ENCODE measurements around the gene E2F2. TPM values are rescaled to one million over a fixed set of nuclear protein-coding genes. Genes with fewer than 3 reads are reported as not detected.

The E2F2 gene
- total RNA-seq, 1 donor from 2014 or later, result 23.5 TPM

DNA sequence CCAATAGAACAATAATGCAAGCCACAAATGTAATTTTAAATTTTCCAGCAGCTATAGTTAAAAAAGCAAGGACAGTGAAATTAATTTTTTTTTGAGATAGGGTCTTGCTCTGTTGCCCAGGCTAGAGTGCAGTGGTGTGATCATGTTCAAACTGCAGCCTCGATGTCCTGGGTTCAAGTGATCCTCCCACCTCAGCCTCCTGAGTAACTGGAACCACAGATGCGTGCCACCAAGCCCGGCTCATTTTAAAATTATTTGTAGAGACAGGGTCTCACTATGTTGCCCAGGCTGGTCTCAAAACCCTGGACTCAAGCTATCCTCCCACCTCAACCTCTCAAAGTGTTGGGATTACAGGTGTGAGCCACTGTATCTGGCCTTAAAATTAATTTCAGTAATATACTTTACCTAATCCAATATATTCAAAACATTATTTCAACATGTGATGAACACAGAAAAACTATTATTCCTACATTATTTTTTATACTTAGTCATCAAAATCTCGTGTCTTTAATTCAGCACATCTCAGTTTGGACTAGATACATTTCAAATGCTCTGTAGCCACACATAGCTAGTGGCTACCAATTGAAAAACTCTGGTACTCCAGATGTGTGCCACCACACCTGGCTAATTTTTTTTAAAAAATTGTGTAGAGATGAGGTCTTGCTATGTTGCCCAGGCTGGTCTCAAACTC is 39.1 kb upstream of the E2F2 start:
- DNase-seq (ENCODE audit: low read depth, low spot score), result no peak
- Mint-ChIP-seq H3K4me1 (peaks cover 59% of the 10 kb centered on the region), H3K36me3 (ENCODE audit: low read depth) (no peaks in the 10 kb centered on the region), H3K9me3 (no peaks in the 10 kb centered on the region), H3K4me3 (peak overlapping the region; percentile 88), H3K27me3 (ENCODE audit: low read depth) (no peaks in the 10 kb centered on the region), H3K27ac (ENCODE audit: unreplicated experiment) (no peak overlapping the region)
- TF ChIP-seq, protein P1, sequence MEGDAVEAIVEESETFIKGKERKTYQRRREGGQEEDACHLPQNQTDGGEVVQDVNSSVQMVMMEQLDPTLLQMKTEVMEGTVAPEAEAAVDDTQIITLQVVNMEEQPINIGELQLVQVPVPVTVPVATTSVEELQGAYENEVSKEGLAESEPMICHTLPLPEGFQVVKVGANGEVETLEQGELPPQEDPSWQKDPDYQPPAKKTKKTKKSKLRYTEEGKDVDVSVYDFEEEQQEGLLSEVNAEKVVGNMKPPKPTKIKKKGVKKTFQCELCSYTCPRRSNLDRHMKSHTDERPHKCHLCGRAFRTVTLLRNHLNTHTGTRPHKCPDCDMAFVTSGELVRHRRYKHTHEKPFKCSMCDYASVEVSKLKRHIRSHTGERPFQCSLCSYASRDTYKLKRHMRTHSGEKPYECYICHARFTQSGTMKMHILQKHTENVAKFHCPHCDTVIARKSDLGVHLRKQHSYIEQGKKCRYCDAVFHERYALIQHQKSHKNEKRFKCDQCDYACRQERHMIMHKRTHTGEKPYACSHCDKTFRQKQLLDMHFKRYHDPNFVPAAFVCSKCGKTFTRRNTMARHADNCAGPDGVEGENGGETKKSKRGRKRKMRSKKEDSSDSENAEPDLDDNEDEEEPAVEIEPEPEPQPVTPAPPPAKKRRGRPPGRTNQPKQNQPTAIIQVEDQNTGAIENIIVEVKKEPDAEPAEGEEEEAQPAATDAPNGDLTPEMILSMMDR (conservative IDR thresholded peaks at IDR 0.05), result no peak

DNA sequence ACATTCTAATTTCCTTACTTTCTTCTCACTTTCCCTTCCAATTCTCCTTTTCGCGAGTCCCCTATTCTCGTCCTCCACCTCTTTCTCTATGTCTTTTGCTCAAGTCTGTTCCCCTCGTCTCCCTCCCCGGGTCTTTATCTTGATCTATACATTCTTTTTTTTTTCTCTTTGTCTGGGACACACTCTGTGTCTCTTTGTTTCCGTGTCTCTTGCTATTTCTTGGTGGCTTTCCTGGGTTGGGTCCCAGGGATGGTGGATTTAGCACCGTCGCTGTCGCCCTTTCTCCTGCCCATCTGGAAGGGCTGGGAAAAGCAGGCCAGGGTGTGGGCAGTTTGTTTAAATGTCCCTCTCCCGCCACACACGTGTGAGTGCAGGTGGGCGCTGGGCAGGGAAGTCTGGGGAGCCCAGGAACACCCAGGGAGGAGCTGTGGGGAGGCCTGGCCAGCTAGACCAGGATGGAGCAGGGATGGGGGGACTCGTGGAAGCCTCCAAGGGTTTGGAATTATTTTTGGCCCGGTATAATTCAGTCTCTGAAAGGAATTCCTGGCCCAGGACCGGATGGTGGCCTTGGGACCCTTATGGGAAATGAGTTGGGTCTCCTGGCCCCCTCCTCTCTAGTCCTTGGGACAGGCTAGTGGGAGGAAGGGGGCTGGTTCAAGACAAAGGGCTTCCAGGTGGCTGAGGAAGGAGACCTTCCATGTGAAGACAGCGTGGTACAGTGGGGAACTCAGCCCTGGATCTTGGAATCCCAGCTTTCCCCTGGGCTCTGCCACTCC is 37.8 kb upstream of the E2F2 start:
- H3K4me3 Mint-ChIP-seq, result peak overlapping the region; percentile 88
- H3K27ac Mint-ChIP-seq (ENCODE audit: unreplicated experiment), result peak overlapping the region; percentile 97
- H3K4me1 Mint-ChIP-seq, result peaks cover 61% of the 10 kb centered on the region
- H3K9me3 Mint-ChIP-seq, result no peaks in the 10 kb centered on the region
- no peak for DNase-seq (ENCODE audit: low read depth, low spot score)
- H3K36me3 Mint-ChIP-seq (ENCODE audit: low read depth), result no peaks in the 10 kb centered on the region
- no peaks in the 10 kb centered on the region for H3K27me3 Mint-ChIP-seq (ENCODE audit: low read depth)
- TF ChIP-seq, protein P1 (conservative IDR thresholded peaks at IDR 0.05), result no peak

DNA sequence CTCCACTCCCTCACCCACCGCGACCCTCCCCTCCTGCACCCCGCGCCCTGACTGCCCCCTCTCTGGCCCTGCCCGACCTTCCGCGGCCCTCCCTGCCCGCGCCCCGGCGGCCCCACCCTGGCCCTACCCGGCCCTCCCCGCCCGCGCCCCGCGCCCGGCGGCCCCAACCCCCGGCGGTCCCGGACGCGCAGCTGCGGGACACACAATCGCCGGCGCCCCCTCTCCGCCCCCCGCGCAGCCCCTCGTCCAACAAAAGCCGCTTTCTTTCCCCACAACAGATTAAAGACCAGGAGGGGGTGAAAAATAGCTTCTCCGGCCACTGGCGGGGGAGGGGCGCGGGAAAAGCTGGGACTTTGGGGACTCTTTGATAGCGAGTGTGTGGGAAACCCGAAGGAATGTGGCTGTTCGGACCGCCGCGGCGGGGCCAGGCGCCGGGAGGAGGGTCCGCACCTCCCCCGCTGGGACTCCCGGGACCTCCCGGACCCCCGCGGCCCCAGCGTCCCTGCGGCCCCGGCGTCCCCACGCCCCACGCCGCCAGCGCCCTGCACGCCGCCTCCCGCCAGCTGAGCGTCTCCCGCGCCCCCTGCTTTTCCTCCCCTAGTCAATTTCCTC is 37.1 kb upstream of the E2F2 start:
- H3K36me3 Mint-ChIP-seq (ENCODE audit: low read depth), result no peaks in the 10 kb centered on the region
- TF ChIP-seq, protein P1 (conservative IDR thresholded peaks at IDR 0.05), result no peak
- no peaks in the 10 kb centered on the region for H3K9me3 Mint-ChIP-seq
- H3K27me3 Mint-ChIP-seq (ENCODE audit: low read depth), result no peaks in the 10 kb centered on the region
- peak overlapping the region; percentile 97 for H3K27ac Mint-ChIP-seq (ENCODE audit: unreplicated experiment)
- DNase-seq (ENCODE audit: low read depth, low spot score), result peak; percentile 65
- H3K4me1 Mint-ChIP-seq, result peaks cover 66% of the 10 kb centered on the region
- peak overlapping the region; percentile 89 for H3K4me3 Mint-ChIP-seq

GRCh38 chr1:23567629-23567995 is 36.6 kb upstream of the E2F2 start:
- H3K4me3 Mint-ChIP-seq, result peak overlapping the region; percentile 89
- no peaks in the 10 kb centered on the region for H3K36me3 Mint-ChIP-seq (ENCODE audit: low read depth)
- peaks cover 66% of the 10 kb centered on the region for H3K4me1 Mint-ChIP-seq
- no peak for DNase-seq (ENCODE audit: low read depth, low spot score)
- TF ChIP-seq, protein P1 (conservative IDR thresholded peaks at IDR 0.05), result no peak
- H3K27me3 Mint-ChIP-seq (ENCODE audit: low read depth), result no peaks in the 10 kb centered on the region
- H3K27ac Mint-ChIP-seq (ENCODE audit: unreplicated experiment), result peak overlapping the region; percentile 94
- no peaks in the 10 kb centered on the region for H3K9me3 Mint-ChIP-seq

DNA sequence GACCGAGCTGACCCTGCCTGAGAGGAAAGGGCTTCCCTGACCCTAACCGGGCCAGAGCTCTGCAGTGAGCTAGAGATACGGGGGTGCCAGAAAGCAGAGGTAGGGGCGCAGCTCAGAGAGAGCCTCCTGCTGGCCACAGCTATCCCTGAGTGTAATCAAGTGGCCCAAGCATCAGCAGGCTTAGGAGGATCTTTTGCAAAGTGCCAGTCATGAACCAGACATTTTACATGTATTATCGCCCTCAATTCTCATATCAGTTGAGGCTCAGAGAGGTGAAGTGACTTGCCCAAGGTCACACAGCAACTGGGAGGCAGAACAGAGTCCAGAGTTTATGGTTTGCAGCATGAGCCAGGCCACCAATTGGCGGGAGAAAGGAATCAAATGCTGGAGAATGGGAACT is 35.3 kb upstream of the E2F2 start:
- DNase-seq (ENCODE audit: low read depth, low spot score), result no peak
- no peak overlapping the region for H3K27ac Mint-ChIP-seq (ENCODE audit: unreplicated experiment)
- TF ChIP-seq, protein P1 (conservative IDR thresholded peaks at IDR 0.05), result no peak
- no peaks in the 10 kb centered on the region for H3K36me3 Mint-ChIP-seq (ENCODE audit: low read depth)
- H3K4me1 Mint-ChIP-seq, result peaks cover 75% of the 10 kb centered on the region
- peaks cover 3% of the 10 kb centered on the region for H3K27me3 Mint-ChIP-seq (ENCODE audit: low read depth)
- H3K9me3 Mint-ChIP-seq, result no peaks in the 10 kb centered on the region
- H3K4me3 Mint-ChIP-seq, result peak overlapping the region; percentile 81

All from neural crest cell (in vitro differentiated cells).